ENCODE measurements around the gene AADAT. TPM values are rescaled to one million over a fixed set of nuclear protein-coding genes. Genes with fewer than 3 reads are reported as not detected.

The AADAT gene
- total and polyA plus RNA-seq, 9 of the 15 experiments (the other 6 are each of a cell fraction or from before 2014, with no cell fraction given), result 0.06 to 0.07 TPM; not detected in 7

DNA sequence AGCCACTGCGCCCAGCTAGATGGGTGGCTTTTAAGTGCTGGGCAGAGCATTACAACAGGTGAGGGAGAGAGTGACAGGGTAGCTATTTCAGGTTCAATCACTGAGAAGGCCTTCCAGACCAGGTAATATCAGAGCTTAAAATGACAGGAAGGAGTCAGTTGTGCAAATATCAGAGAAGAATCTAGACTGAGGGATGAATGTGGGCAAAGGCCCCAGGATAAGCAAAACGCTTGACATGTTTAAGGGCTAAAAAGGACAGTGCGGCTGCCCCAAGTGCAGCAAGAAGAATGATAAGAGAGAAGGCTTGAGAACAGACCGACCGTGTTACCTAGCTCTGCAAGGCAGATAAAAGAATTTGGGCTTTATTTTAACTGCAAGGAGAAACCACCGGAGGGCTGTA is 18.6 kb downstream of the AADAT start (continued):
- TF ChIP-seq, protein P1, sequence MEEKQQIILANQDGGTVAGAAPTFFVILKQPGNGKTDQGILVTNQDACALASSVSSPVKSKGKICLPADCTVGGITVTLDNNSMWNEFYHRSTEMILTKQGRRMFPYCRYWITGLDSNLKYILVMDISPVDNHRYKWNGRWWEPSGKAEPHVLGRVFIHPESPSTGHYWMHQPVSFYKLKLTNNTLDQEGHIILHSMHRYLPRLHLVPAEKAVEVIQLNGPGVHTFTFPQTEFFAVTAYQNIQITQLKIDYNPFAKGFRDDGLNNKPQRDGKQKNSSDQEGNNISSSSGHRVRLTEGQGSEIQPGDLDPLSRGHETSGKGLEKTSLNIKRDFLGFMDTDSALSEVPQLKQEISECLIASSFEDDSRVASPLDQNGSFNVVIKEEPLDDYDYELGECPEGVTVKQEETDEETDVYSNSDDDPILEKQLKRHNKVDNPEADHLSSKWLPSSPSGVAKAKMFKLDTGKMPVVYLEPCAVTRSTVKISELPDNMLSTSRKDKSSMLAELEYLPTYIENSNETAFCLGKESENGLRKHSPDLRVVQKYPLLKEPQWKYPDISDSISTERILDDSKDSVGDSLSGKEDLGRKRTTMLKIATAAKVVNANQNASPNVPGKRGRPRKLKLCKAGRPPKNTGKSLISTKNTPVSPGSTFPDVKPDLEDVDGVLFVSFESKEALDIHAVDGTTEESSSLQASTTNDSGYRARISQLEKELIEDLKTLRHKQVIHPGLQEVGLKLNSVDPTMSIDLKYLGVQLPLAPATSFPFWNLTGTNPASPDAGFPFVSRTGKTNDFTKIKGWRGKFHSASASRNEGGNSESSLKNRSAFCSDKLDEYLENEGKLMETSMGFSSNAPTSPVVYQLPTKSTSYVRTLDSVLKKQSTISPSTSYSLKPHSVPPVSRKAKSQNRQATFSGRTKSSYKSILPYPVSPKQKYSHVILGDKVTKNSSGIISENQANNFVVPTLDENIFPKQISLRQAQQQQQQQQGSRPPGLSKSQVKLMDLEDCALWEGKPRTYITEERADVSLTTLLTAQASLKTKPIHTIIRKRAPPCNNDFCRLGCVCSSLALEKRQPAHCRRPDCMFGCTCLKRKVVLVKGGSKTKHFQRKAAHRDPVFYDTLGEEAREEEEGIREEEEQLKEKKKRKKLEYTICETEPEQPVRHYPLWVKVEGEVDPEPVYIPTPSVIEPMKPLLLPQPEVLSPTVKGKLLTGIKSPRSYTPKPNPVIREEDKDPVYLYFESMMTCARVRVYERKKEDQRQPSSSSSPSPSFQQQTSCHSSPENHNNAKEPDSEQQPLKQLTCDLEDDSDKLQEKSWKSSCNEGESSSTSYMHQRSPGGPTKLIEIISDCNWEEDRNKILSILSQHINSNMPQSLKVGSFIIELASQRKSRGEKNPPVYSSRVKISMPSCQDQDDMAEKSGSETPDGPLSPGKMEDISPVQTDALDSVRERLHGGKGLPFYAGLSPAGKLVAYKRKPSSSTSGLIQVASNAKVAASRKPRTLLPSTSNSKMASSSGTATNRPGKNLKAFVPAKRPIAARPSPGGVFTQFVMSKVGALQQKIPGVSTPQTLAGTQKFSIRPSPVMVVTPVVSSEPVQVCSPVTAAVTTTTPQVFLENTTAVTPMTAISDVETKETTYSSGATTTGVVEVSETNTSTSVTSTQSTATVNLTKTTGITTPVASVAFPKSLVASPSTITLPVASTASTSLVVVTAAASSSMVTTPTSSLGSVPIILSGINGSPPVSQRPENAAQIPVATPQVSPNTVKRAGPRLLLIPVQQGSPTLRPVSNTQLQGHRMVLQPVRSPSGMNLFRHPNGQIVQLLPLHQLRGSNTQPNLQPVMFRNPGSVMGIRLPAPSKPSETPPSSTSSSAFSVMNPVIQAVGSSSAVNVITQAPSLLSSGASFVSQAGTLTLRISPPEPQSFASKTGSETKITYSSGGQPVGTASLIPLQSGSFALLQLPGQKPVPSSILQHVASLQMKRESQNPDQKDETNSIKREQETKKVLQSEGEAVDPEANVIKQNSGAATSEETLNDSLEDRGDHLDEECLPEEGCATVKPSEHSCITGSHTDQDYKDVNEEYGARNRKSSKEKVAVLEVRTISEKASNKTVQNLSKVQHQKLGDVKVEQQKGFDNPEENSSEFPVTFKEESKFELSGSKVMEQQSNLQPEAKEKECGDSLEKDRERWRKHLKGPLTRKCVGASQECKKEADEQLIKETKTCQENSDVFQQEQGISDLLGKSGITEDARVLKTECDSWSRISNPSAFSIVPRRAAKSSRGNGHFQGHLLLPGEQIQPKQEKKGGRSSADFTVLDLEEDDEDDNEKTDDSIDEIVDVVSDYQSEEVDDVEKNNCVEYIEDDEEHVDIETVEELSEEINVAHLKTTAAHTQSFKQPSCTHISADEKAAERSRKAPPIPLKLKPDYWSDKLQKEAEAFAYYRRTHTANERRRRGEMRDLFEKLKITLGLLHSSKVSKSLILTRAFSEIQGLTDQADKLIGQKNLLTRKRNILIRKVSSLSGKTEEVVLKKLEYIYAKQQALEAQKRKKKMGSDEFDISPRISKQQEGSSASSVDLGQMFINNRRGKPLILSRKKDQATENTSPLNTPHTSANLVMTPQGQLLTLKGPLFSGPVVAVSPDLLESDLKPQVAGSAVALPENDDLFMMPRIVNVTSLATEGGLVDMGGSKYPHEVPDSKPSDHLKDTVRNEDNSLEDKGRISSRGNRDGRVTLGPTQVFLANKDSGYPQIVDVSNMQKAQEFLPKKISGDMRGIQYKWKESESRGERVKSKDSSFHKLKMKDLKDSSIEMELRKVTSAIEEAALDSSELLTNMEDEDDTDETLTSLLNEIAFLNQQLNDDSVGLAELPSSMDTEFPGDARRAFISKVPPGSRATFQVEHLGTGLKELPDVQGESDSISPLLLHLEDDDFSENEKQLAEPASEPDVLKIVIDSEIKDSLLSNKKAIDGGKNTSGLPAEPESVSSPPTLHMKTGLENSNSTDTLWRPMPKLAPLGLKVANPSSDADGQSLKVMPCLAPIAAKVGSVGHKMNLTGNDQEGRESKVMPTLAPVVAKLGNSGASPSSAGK (IDR thresholded peaks at IDR 0.05), result no peak
- no peak for TF ChIP-seq ZNF146 (CRISPR knock-in tag; IDR thresholded peaks at IDR 0.05; ENCODE audit: unreplicated experiment)
- no peak for TF ChIP-seq BRD4 (IDR thresholded peaks at IDR 0.05)

All from K562 (cell line).